ENCODE results near the gene TMEM63A.

TMEM63A gene

GRCh38 chr1:225923692-225924555, 41.7 kb upstream of the TMEM63A start, which contains the start of gene PYCR2:
PYCR2 (minus strand) TSS chr1:225924250; CDS start chr1:225924110, 140 bp downstream.
- DNase-seq (ENCODE audit: low read depth): peak; percentile 93
- no peak for TF ChIP-seq CTCF (conservative IDR thresholded peaks at IDR 0.05; ENCODE audit: control insufficient read depth, insufficient read depth, low read depth, low read length)
- peak within 1 kb of the TSS; percentile 85 for H3K4me3 ChIP-seq (ENCODE audit: control insufficient read depth, low read depth, low read length)

GRCh38 chr1:225923381-225923691, 41.2 kb upstream of the TMEM63A start:
- peak overlapping the region; percentile 85 for H3K4me3 ChIP-seq (ENCODE audit: control insufficient read depth, low read depth, low read length)
- no peak for TF ChIP-seq CTCF (conservative IDR thresholded peaks at IDR 0.05; ENCODE audit: control insufficient read depth, insufficient read depth, low read depth, low read length)
- no peak for DNase-seq (ENCODE audit: low read depth)

GRCh38 chr1:225921734-225922709, 39.8 kb upstream of the TMEM63A start:
- no peak overlapping the region for H3K4me3 ChIP-seq (ENCODE audit: control insufficient read depth, low read depth, low read length)
- TF ChIP-seq CTCF (conservative IDR thresholded peaks at IDR 0.05; ENCODE audit: control insufficient read depth, insufficient read depth, low read depth, low read length): no peak
- DNase-seq (ENCODE audit: low read depth): no peak

- TF ChIP-seq CTCF (conservative IDR thresholded peaks at IDR 0.05; ENCODE audit: control insufficient read depth, insufficient read depth, low read depth, low read length): no peak
- H3K4me3 ChIP-seq (ENCODE audit: control insufficient read depth, low read depth, low read length): no peak overlapping the region
- peak; percentile 75 for DNase-seq (ENCODE audit: low read depth)
These were observed 37.7 kb upstream of the TMEM63A start for GRCh38 chr1:225919906-225920305.

GRCh38 chr1:225918280-225918679, 36.1 kb upstream of the TMEM63A start:
- no peak for DNase-seq (ENCODE audit: low read depth)
- TF ChIP-seq CTCF (conservative IDR thresholded peaks at IDR 0.05; ENCODE audit: control insufficient read depth, insufficient read depth, low read depth, low read length): no peak
- no peak overlapping the region for H3K4me3 ChIP-seq (ENCODE audit: control insufficient read depth, low read depth, low read length)

GRCh38 chr1:225917536-225917935, 35.4 kb upstream of the TMEM63A start:
- DNase-seq (ENCODE audit: low read depth): peak; percentile 23
- H3K4me3 ChIP-seq (ENCODE audit: control insufficient read depth, low read depth, low read length): no peak overlapping the region
- no peak for TF ChIP-seq CTCF (conservative IDR thresholded peaks at IDR 0.05; ENCODE audit: control insufficient read depth, insufficient read depth, low read depth, low read length)

Measured in fibroblast of mammary gland (primary cell).